Type B pancreatic cell (in vitro differentiated cells): ENCODE data around the gene MAPRE2. TPM values are rescaled to one million over a fixed set of nuclear protein-coding genes. Genes with fewer than 3 reads are reported as not detected.

ENCODE experiments used
- DNase-seq: peaks from one replicate; pipeline ENCODE4 v3.0.0; 2021; ENCODE audit warnings: mixed read lengths; ENCODE audit not compliant: unreplicated experiment; ENCODE audit errors: extremely low spot score
- H3K27ac Mint-ChIP-seq: 2 replicates; pipeline ENCODE4 v1.8.0; 2021; ENCODE audit warnings: mild to moderate bottlenecking, mixed read lengths
- H3K27me3 Mint-ChIP-seq: 2 replicates; pipeline ENCODE4 v1.8.0; 2021; ENCODE audit warnings: mixed read lengths
- H3K36me3 Mint-ChIP-seq: 2 replicates; pipeline ENCODE4 v1.8.0; 2021; ENCODE audit warnings: mixed read lengths
- H3K4me1 Mint-ChIP-seq: one replicate; pipeline ENCODE4 v1.8.0; 2021; ENCODE audit warnings: mixed read lengths; ENCODE audit not compliant: unreplicated experiment
- H3K4me3 Mint-ChIP-seq: 2 replicates; pipeline ENCODE4 v1.8.0; 2021; ENCODE audit warnings: mild to moderate bottlenecking, mixed read lengths
- H3K9me3 Mint-ChIP-seq: 2 replicates; pipeline ENCODE4 v1.8.0; 2021; ENCODE audit warnings: mixed read lengths
- total RNA-seq: library from RNA; stranded (reverse); gene quantifications from 2 replicates; pipeline ENCODE4 v1.2.1, GENCODE V29; 2021; ENCODE audit warnings: low replicate concordance
- TF ChIP-seq, protein P1 (sequence below): fragments of 200-600 bp; sonication (generic); conservative IDR thresholded peaks from 2 replicates; pipeline ENCODE4 v1.5.0; 2021; ENCODE audit warnings: antibody characterized with exemption, mild to moderate bottlenecking

Gene MAPRE2
- total RNA-seq, 1 donor from 2014 or later = 28.0 TPM

DNA sequence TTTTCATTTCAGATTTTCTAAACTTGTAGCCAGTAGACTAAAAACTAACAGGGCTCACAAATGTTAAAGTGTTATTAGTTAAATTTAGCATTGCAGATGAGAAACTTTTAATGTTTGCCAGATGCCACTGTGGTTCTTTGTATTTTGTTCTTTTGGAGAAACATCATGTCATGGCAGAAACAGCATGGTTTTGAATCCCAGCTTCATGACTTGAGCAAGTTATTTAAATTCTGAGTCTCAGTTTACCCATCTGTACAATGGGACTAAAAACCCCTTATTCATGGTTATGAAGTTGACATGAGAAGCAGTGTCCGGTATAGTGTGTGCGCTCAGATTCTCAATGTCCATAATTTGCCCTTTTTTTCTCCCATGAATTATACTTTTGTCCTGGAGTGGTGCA, 56.5 kb downstream of the MAPRE2 start:
- Mint-ChIP-seq H3K4me1 (no peaks in the 10 kb centered on the region), H3K27ac (no peak overlapping the region), H3K9me3 (no peaks in the 10 kb centered on the region), H3K36me3 (peaks cover 10% of the 10 kb centered on the region), H3K4me3 (no peak overlapping the region), H3K27me3 (no peaks in the 10 kb centered on the region)
- TF ChIP-seq, protein P1, sequence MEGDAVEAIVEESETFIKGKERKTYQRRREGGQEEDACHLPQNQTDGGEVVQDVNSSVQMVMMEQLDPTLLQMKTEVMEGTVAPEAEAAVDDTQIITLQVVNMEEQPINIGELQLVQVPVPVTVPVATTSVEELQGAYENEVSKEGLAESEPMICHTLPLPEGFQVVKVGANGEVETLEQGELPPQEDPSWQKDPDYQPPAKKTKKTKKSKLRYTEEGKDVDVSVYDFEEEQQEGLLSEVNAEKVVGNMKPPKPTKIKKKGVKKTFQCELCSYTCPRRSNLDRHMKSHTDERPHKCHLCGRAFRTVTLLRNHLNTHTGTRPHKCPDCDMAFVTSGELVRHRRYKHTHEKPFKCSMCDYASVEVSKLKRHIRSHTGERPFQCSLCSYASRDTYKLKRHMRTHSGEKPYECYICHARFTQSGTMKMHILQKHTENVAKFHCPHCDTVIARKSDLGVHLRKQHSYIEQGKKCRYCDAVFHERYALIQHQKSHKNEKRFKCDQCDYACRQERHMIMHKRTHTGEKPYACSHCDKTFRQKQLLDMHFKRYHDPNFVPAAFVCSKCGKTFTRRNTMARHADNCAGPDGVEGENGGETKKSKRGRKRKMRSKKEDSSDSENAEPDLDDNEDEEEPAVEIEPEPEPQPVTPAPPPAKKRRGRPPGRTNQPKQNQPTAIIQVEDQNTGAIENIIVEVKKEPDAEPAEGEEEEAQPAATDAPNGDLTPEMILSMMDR = no peak
- DNase-seq = no peak

DNA sequence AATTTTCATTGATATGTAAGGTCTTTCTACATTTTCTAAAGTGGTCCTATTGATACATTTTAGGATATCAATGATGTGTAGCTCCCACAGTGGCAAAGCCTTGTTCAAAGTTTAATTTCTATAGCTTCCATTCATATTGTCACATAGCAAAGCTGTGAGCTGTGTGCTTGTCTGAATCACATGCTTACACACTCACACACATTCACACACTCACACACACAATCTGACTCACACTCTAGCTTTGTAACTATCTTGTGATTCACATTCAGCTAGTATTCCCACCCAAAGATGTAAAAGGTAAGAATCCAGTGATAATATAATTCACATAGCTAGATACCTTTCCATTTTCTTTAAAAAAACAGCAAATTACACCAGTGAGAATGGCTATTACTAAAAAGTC, 58.7 kb downstream of the MAPRE2 start:
- H3K36me3 Mint-ChIP-seq = peaks cover 10% of the 10 kb centered on the region
- no peaks in the 10 kb centered on the region for H3K27me3 Mint-ChIP-seq
- no peak overlapping the region for H3K27ac Mint-ChIP-seq
- H3K4me3 Mint-ChIP-seq = no peak overlapping the region
- H3K9me3 Mint-ChIP-seq = no peaks in the 10 kb centered on the region
- TF ChIP-seq, protein P1 = no peak
- DNase-seq = no peak
- H3K4me1 Mint-ChIP-seq = no peaks in the 10 kb centered on the region

DNA sequence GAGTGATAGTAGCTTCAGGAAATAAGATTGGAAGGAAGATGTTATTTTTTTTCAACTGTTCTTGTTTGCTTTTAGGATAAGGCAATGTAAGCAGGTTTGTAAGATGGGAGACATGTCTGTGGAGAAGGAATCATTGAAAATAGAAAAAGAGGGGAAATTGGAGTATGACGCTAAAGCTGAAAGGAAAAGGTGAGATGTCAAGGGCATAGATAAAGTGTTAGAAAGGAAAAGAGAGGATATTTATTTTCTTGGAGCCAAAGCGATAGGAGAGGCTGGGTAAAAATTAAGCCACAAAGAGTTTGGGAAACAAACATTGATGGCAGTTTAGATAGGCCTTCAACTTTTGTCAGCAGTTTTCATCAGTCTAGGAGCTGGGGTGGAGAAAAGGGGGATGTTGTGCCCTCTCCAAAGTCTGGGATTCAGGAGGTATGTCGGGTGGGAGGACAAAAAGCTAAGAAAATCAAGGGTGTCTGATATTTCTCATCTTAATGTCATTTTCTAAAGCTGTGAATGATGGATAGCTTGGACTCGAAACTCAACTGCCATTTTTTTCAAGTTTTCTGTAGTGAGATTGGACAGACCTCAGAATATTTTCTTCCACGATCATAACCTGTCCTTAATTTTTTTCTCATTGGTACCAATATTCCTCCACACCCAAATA, 63.3 kb downstream of the MAPRE2 start:
- Mint-ChIP-seq H3K9me3 (no peaks in the 10 kb centered on the region), H3K27me3 (no peaks in the 10 kb centered on the region), H3K36me3 (peaks cover 19% of the 10 kb centered on the region), H3K4me1 (no peaks in the 10 kb centered on the region), H3K4me3 (no peak overlapping the region), H3K27ac (no peak overlapping the region)
- TF ChIP-seq, protein P1 = no peak
- DNase-seq = no peak

DNA sequence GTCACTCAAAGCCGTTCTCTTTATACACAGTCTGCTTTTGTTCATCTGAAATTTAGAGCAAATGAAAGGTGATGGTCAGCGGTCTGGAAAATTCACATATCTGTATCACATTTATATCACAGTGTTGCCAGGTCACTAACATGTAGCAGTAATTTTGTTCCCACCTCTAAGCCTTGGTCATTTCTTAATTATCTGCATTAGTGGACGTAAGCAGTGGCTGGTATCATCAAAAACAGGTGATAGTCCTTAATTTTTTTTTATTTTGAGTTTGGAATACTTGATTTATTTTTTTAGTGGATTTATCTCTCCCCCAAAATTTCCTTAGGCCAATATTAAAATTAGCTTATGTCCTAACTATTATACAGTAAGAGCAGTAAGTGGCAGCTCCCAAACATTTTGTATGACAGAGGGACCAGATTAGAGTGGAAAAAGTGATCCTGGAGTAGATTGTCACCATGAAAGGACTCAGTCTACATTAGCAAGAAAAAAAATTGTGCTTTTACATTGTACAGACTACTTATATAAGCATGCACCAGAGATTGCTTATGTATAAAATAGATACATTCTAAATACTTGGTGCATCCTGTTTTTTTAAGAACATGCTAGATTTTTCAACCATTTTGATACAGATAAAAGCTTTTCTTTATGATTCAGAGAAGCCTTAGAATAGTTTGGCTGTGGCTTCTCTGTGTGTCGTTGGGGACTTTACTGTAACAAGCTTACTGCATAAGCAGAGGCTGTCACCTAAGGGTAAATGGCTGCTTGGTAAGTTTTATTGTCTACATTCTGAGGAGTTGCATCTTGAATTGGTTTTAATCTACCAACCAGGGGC, 65.0 kb downstream of the MAPRE2 start:
- Mint-ChIP-seq H3K36me3 (peaks cover 22% of the 10 kb centered on the region), H3K4me1 (no peaks in the 10 kb centered on the region), H3K9me3 (peaks cover 4% of the 10 kb centered on the region), H3K27me3 (no peaks in the 10 kb centered on the region), H3K4me3 (no peak overlapping the region), H3K27ac (no peak overlapping the region)
- no peak for DNase-seq
- TF ChIP-seq, protein P1 = no peak

DNA sequence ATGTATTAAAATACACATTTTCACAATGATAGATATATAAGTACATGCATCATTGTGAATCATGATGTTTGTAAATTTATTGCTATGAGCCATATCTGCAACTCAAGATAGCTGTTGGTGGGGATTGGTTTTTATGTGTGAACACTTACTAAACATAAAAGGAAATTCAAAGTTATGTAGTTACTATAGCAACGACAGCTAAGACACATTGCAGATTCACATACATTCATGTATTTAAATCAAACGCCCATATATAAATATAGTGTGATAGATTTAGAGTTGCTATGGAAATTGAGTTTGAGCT, 65.6 kb downstream of the MAPRE2 start:
- Mint-ChIP-seq H3K9me3 (peaks cover 6% of the 10 kb centered on the region), H3K4me3 (no peak overlapping the region), H3K36me3 (peaks cover 19% of the 10 kb centered on the region), H3K4me1 (no peaks in the 10 kb centered on the region), H3K27me3 (no peaks in the 10 kb centered on the region), H3K27ac (no peak overlapping the region)
- TF ChIP-seq, protein P1 = no peak
- no peak for DNase-seq
